HG03108 (cell line): ENCODE measurements around the gene RNF212.
A peak's percentile ranks its signal among the peaks of the same experiment; 100 is the strongest.
"Not testable (repeated sequence)": the region's sequence is repeated elsewhere in the genome, so short reads cannot be mapped to it uniquely, and the experiment has no call there.

ENCODE experiments used
- ATAC-seq: cut with Tn5 transposase; IDR thresholded peaks from one replicate; pipeline ENCODE4 v1.9.1; 2021; ENCODE audit warnings: moderate library complexity; ENCODE audit not compliant: unreplicated experiment

The RNF212 gene

GRCh38 chr4:1113311-1114009, at the start of gene RNF212:
TSS of gene RNF212 (minus strand) at chr4:1113564. CDS start at chr4:1113464, 100 bp downstream.
- no peak for ATAC-seq

DNA sequence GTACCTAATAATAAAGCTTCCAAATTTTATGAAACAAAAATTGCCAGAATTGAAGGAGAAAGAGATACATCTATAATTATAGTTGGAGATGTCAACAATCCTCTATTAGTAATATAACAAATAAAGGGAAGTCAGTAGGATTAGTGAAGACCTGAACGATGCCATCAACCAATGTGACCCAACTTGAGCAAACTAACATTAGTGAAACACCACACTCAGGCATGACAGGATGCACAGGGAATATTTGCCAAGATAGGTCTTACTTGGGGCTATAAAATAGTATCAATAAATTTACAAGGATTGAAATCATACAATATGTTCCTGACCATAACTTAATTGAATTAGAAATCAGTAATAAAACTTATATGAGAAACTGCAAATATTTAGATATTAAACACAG, 47.0 kb upstream of the RNF212 start:
- no peak for ATAC-seq

DNA sequence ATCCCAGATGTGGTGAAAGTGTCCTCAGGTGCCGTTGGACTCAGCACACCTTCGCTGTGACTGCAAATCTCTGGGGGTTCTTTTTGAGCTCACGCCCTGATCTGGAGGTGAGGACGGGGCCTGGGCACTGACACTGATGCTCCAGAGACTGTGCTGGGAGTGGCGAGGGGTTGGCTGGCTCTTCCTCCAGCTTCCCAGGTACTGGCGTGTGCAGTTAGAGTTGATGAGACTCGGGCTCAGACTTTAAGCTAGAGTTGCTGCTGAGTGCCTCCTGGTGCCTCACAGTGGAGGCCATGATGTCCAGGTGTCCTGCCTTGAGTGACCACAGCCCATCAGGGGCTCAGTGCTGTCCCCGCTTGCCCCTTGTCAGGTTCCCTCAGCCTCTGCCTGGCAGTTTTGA, 42.7 kb upstream of the RNF212 start:
- no peak for ATAC-seq

DNA sequence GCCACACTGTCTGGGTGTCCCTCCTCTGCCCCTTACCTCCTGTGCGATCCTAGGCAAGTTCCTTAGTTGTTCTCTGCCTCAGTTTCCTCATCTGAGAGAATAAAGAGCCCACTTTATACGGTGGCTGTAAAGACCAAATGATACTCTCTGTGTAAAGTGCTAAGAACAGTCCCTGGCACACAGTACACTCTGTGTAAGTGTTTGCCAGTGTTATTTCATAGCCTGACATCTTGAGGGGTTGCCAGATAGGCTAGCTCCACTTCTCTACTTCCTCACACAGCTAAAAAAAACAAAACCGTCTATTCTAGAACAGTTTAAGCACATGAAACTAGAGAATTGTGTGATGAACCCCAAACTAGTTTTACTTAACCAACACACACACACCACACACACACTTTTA, 42.0 kb upstream of the RNF212 start:
- ATAC-seq = no peak

DNA sequence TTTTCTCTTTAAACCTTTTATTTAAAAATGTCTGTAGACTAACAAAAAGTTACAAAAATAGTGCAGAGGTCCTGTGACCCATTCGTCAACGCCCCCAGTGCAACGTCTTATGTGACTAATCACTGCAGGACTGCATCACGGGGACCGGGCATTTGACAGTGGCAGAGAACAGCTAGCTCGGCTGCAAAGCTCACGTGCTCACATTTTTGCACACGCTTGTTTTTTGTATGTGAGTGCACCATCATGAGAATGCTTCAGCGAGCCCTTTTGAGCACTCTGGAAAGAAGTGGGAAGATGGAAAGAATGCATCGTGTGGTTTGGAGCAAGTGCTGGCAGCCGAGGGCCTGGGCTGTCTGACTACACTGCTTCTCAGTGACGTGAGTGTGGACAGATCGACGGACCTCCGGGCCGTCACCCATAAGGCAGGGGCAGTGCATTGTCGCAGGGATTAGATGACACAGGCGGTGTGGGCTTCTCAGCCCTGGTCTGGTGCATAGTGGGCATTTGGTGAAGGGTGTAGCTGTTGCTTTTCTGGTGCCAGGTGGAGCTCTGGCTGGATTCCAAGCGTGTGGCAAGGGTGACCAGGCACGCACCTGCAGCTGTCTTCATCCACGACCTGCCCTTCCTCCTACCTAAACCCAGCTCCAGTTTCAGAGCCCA, 41.3 kb upstream of the RNF212 start:
- no peak for ATAC-seq

DNA sequence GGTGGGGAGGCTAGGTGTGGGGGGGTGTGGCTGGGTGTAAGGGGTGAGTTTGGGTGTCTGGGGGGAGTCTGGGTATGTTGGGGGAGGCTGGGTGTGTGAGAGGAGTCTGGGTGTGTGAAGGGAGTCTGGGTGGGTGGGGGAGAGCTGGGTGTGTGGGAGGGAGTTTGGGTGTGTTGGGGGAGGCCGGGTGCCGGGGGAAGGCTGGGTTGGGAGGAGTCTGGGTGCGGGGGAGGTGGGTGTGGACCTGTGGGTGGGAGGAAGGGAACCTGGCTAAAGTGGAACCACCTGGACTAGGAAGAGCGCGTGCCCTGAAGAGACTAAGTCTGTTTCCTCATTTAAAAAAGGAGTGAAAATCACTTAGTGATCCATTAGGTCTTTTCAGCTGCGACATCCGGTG, 40.8 kb upstream of the RNF212 start:
- no peak for ATAC-seq

GRCh38 chr4:1153567-1154090, 40.3 kb upstream of the RNF212 start:
- ATAC-seq = no peak

DNA sequence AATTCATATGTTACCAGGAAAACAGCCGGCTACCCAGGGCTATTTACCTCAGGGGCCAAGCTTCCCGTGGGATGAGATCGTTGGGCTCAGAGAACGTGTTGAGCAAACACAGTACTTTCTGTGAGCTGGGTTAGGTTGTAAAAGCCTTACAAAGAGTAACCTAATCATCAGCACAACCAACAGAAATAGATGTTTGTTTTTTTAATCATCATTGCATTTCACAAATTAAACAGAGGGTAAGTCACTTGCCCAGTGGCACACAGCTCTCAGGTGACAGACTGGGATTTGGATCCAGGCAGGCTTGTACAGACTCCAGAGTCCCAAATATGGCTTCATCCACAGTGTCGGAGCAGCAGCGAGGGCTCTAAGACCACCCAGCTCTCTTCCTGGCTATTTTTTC, 38.9 kb upstream of the RNF212 start:
- ATAC-seq = no peak

DNA sequence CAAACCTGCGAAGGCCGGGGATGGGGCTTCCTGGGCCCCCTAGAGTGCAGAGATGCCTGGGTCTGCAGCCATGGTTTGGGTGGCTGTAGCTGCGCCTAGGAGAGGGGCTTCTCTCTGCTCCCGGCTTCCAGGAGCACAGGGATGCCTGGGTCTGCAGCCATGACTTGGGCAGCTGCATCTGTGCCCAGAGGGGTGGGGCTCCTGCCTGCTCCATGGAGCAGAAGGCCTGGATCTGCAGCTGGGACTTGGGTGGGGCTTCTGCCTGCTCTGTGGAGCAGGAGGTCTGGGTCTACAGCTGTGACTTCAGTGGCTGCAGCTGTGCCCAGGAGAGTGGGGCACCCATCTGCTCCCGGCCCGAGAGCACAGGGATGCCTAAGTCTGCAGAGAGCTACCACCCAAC, 38.2 kb upstream of the RNF212 start:
- ATAC-seq = no peak

DNA sequence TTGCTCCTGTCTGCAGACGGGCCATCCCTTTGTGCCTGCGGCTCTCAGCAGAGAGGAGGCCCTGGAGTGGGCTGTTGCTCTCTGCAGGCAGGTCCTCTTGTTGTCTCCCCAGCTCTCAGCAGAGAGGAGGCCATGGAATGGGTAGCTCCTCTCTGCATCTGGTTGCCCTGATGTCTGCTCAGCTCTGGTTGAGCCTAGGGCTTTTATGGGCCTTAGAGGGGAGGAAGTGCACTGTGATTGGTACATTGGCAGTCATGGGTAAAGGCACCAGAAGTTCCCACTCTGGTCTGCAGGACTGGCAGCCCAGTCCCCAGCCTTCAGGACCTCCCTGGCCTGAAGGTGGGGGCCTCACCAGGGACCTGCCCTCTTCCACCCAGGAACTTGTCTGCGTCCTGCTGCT, 37.5 kb upstream of the RNF212 start:
- ATAC-seq = no peak

- ATAC-seq = no peak
These were observed 26.5 kb upstream of the RNF212 start for GRCh38 chr4:1139860-1140259.

DNA sequence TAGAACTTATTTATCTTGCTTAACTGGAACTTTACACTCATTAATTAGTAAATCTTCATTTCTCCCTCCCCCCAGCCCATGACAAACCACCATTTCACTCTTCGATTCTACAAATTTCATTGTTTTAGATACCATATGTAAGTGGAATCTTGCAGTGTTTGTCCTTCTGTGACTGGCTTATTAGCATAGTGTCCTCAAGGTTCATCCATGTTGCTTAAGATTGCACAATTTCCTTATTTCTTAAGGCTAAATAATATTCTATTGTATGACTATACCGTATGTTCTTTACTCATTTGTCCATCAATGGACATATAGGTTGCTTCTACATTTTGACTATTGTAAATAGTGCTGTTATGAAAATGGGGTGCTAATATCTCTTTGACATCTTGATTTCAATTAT, 24.5 kb upstream of the RNF212 start:
- no peak for ATAC-seq

GRCh38 chr4:1137063-1137776, 23.9 kb upstream of the RNF212 start:
- ATAC-seq = no peak

GRCh38 chr4:1136048-1136447, 22.7 kb upstream of the RNF212 start:
- ATAC-seq = no peak

DNA sequence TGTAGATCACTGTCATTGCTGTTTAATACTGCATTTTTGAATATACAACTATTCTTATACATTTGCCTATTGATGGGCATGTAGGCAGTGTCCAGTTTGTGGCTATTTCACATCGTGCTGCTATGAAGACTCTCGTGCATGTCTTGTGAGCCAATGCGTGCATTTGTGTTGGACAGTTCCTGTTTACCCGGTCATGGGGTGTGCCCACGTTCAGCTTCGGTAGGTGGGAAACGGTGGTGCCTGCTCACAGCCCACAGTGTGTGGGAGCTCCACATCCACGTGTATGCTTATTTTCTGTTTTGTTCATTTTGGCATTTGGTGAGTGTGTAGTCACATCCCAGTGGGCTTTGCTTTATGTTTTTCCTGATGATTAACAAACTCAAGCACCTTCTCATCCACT, 19.7 kb upstream of the RNF212 start:
- ATAC-seq = no peak

DNA sequence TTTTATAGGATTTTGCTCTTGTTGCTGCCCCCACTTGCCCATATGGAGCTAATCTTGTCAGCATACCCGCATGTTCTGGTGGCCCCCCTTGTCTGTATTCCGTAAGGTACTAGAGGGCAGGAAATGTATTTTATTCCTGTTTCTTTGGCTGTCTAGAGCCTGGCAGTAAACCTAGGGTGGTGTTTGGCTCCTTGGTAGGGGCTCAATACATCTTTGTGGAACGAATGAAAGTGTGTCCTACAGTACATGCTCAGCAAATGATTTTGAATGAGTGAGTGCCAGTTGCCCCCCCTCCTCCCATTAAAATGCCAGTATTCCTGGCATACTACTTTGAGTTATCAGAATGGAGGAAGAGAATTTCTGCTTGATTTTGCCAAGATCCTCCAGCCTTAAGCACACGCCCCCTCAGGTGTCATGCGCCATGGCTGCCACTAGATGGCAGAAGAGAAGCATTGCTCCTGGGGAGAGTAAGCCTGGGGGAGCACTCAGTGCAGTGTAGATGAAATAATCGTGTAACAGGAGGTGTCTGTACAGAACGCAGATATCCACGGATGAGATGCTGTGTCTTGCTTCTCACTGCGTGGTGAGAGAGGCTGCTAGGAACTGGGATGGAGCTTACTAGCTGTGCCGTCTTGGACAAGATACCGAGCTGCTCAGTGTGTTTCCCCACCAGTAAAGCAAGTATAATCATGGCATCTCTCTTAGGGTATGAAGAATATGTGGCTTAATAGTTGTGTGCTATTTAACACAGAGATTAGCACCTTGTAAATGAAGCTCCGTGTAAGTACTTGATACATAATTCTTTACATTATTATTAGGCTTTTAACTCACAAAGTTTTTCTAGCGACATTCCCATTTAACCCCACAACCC, 17.2 kb upstream of the RNF212 start:
- ATAC-seq = peak; percentile 76

DNA sequence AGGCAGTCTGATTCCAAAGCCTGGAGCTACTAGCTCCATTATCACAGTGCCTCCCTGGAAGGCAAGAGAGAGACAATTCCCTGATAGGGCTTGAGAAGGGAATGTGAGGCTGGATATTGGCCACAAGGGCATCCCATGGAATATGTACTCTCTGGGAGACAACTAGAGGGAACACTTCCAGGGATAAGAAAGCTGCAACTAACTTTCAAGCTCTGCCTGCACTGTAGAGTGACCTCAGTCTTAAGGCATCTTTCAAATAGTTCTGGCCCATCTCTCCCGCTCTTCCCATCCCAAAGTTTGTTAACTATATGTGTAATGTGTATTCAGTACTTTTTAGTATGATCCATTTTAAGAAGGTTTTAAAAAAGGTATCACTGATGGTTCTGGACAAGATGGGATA, 13.1 kb upstream of the RNF212 start:
- no peak for ATAC-seq

GRCh38 chr4:1125466-1125865, 12.1 kb upstream of the RNF212 start:
- not testable (repeated sequence) for ATAC-seq

DNA sequence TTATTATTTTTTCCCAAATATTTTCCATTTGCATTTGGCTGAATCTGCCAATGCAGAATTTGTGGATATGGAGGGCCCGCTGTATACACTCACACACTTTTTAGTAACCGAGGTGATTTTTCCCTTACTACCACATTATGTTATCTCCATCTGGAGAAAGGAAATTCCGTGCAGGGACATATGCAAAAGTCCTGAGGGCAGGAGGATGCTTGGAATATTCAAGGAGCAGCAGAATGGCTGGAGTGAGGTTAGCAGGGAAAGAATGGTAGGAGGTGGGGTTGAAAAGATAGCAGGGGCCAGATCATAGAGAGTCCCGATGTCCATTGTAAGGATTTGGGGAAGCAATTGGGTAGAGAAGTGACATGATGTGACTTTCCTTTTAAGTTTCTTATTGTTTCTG, 11.5 kb upstream of the RNF212 start:
- no peak for ATAC-seq

DNA sequence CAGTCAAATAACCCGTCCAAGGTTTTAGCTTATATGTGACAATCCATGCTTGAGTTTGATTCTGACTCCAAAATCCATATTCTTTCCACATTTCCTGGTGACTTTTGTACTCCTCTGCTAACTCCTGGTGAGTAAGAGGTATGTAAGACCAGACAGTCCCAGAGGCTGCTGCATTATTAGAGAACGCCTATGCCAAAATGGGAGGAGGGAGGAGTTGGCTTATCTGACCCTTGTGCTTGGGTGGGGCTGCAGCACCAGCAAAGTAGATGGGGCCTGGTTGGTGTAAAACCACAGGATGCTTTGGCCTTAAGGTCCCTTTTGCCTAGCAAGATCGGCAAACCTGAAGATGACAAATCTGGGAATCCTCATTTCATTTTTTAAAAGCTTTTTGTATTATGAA, 9.1 kb upstream of the RNF212 start:
- ATAC-seq = no peak

- no peak for ATAC-seq
These were observed 3.5 kb upstream of the RNF212 start for GRCh38 chr4:1116838-1117237.
